Measurements from ENCODE around the gene RAI2. TPM values are rescaled to one million over a fixed set of nuclear protein-coding genes. Genes with fewer than 3 reads are reported as not detected.

Gene RAI2
- polyA plus RNA-seq, 4 donors: 6.5 to 11.2 (median 9.0) TPM; not detected in 1

DNA sequence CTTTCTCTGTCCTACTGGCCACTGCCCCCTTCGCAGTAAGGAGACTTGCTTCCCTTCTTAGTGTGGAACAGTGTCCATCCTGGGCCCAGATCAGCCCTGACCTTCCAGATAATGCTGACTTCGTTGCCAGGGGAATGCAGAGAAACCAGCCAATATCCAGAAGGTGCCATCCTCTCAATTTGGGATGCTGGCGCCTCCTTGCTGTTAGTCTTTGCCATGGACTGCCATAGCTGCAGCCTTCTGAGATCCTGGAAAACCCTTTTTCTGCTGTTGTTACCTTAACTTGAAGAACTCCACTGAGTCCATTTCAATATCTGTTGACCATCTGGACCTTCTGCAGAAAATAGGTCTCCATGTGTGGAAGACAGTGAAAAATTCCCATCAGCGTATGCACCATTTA, 21.8 kb downstream of the RAI2 start:
- Histone ChIP-seq H3K9me3 (ENCODE audit: control insufficient read depth in 2 of 2, insufficient read depth in 1 of 2, low read depth in 1 of 2, low read length in 1 of 2) (no peaks in the 10 kb centered on the region), H3K4me3 (ENCODE audit: low read depth in 1 of 3, low read length in 3 of 3) (no peak overlapping the region), H3K36me3 (ENCODE audit: control insufficient read depth in 3 of 3, insufficient read depth in 2 of 3, low read depth in 1 of 3, low read length in 3 of 3) (no peaks in the 10 kb centered on the region), H3K4me1 (ENCODE audit: control insufficient read depth in 3 of 3, insufficient read depth in 2 of 3, low read depth in 1 of 3, low read length in 2 of 3) (peaks cover 0 to 3% (median 0%) of the 10 kb centered on the region in 3 donors), H3K27me3 (ENCODE audit: control insufficient read depth in 3 of 3, insufficient read depth in 3 of 3, low read length in 3 of 3) (peaks cover 0 to 4% (median 0%) of the 10 kb centered on the region in 3 donors), H3K27ac (ENCODE audit: low read depth in 1 of 3, low read length in 2 of 3) (no peak overlapping the region)
- WGBS, 3 donors: 63 to 79% (median 74%) methylated on average over 4 of the region's 4 CpGs
- FAIRE-seq (no peak), DNase-seq (no peak)

DNA sequence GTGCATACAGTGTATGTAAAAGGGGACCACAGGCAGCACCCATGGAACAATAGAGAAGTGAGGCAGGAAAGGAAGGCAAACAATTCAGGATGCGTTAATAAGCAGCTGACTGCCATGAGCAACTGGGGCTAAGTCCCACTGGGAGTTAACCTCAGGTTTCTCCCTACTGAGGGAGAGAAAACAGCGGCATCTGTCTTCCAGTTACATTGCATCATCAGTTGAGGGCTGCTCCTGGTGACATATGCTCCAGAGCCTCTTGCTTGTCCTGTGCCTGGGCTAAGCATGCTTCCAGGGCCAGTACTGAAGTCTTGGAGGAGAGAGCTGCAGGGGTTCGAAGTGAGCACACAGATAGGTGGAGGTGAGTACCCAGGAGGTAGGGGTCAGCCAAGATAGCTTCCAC, 24.3 kb downstream of the RAI2 start:
- Histone ChIP-seq H3K36me3 (ENCODE audit: control insufficient read depth in 3 of 3, insufficient read depth in 2 of 3, low read depth in 1 of 3, low read length in 3 of 3) (no peaks in the 10 kb centered on the region), H3K4me1 (ENCODE audit: control insufficient read depth in 3 of 3, insufficient read depth in 2 of 3, low read depth in 1 of 3, low read length in 2 of 3) (peaks cover 0 to 3% (median 0%) of the 10 kb centered on the region in 3 donors), H3K27ac (ENCODE audit: low read depth in 1 of 3, low read length in 2 of 3) (no peak overlapping the region), H3K27me3 (ENCODE audit: control insufficient read depth in 3 of 3, insufficient read depth in 3 of 3, low read length in 3 of 3) (peaks cover 0 to 4% (median 0%) of the 10 kb centered on the region in 3 donors), H3K4me3 (ENCODE audit: low read depth in 1 of 3, low read length in 3 of 3) (no peak overlapping the region), H3K9me3 (ENCODE audit: control insufficient read depth in 2 of 2, insufficient read depth in 1 of 2, low read depth in 1 of 2, low read length in 1 of 2) (no peaks in the 10 kb centered on the region)
- no peak for FAIRE-seq
- 66 to 79% (median 67%) methylated on average over 3 of the region's 3 CpGs for WGBS, 3 donors
- DNase-seq: no peak

DNA sequence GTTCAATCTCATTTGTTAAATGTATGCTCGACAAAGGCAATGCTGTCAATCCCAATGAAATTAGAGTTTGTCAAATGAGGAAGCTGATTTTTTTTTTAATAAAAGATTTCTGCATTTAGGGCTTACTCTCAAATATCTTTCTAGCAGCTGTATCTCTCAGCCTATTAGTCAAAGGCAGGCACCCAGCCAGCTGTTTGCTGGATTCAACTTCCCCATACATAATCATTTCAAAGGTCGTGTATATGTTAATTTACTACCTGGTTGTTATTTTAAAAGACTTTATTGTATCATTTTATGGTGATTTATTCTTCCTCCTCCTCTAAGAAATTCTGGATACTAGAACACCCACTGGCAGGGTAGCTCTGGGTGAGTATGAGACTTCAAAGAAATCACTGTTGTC, 27.1 kb downstream of the RAI2 start:
- DNase-seq: peak in 1 of 2 donors; percentile 46
- no peak for FAIRE-seq
- no peaks in the 10 kb centered on the region for H3K36me3 ChIP-seq (ENCODE audit: control insufficient read depth in 3 of 3, insufficient read depth in 2 of 3, low read depth in 1 of 3, low read length in 3 of 3)
- H3K4me3 ChIP-seq (ENCODE audit: low read depth in 1 of 3, low read length in 3 of 3): no peak overlapping the region
- H3K27me3 ChIP-seq (ENCODE audit: control insufficient read depth in 3 of 3, insufficient read depth in 3 of 3, low read length in 3 of 3): peaks cover 0 to under 1% (median 0%) of the 10 kb centered on the region in 3 donors
- no peak overlapping the region for H3K27ac ChIP-seq (ENCODE audit: low read depth in 1 of 3, low read length in 2 of 3)
- peaks cover 0 to 5% (median 0%) of the 10 kb centered on the region in 3 donors for H3K4me1 ChIP-seq (ENCODE audit: control insufficient read depth in 3 of 3, insufficient read depth in 2 of 3, low read depth in 1 of 3, low read length in 2 of 3)
- 13 to 31% (median 23%) methylated on average over 2 of the region's 2 CpGs for WGBS, 3 donors
- no peaks in the 10 kb centered on the region for H3K9me3 ChIP-seq (ENCODE audit: control insufficient read depth in 2 of 2, insufficient read depth in 1 of 2, low read depth in 1 of 2, low read length in 1 of 2)

DNA sequence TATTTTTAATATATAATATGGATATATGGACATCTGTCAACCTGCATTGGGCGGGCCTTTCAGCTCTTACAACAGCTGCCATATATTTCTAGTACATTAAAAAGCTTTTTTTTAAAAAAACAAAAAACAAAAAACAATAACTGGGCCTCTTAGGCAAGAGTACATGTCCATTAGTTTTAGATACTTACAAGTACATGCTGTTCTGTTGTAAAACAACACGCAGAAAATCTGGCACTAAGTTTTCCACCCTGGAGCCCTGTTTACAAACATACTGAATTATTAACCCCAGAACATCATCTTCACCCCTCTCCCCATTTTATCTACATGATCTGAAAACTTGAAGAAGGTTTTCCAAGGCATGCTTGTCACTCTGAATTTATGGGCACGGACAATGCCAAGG, 29.8 kb downstream of the RAI2 start:
- Histone ChIP-seq H3K9me3 (ENCODE audit: control insufficient read depth in 2 of 2, insufficient read depth in 1 of 2, low read depth in 1 of 2, low read length in 1 of 2) (peaks cover 0 to 4% of the 10 kb centered on the region in 2 donors), H3K27me3 (ENCODE audit: control insufficient read depth in 3 of 3, insufficient read depth in 3 of 3, low read length in 3 of 3) (no peaks in the 10 kb centered on the region), H3K36me3 (ENCODE audit: control insufficient read depth in 3 of 3, insufficient read depth in 2 of 3, low read depth in 1 of 3, low read length in 3 of 3) (no peaks in the 10 kb centered on the region), H3K4me1 (ENCODE audit: control insufficient read depth in 3 of 3, insufficient read depth in 2 of 3, low read depth in 1 of 3, low read length in 2 of 3) (peaks cover 0 to 5% (median 0%) of the 10 kb centered on the region in 3 donors), H3K27ac (ENCODE audit: low read depth in 1 of 3, low read length in 2 of 3) (no peak overlapping the region), H3K4me3 (ENCODE audit: low read depth in 1 of 3, low read length in 3 of 3) (no peak overlapping the region)
- FAIRE-seq (no peak), DNase-seq (no peak)
- WGBS, 3 donors: 56 to 75% (median 74%) methylated on average over 3 of the region's 3 CpGs

DNA sequence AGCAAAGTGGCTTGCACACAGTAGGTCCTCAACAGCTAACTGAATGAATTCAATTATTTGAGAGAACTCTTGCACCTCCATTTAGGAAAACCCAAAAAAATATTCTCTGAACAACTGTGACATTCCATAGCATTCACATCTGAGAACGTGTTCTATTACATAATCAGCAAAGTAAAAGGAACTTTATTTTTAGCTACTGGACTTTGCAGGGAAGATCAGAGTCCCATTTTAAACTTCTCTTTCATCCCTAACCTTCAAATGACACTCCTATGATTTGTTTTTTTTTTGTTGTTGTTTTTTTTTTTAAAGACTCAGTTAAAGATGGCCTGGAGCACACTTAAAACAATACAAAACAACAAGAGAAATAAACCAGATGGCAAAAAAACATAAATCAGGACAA, 30.9 kb downstream of the RAI2 start:
- Histone ChIP-seq H3K27me3 (ENCODE audit: control insufficient read depth in 3 of 3, insufficient read depth in 3 of 3, low read length in 3 of 3) (no peaks in the 10 kb centered on the region), H3K4me3 (ENCODE audit: low read depth in 1 of 3, low read length in 3 of 3) (no peak overlapping the region), H3K9me3 (ENCODE audit: control insufficient read depth in 2 of 2, insufficient read depth in 1 of 2, low read depth in 1 of 2, low read length in 1 of 2) (peaks cover 0 to 4% of the 10 kb centered on the region in 2 donors), H3K36me3 (ENCODE audit: control insufficient read depth in 3 of 3, insufficient read depth in 2 of 3, low read depth in 1 of 3, low read length in 3 of 3) (no peaks in the 10 kb centered on the region), H3K27ac (ENCODE audit: low read depth in 1 of 3, low read length in 2 of 3) (peak overlapping the region in 1 of 3 donors; percentile 62), H3K4me1 (ENCODE audit: control insufficient read depth in 3 of 3, insufficient read depth in 2 of 3, low read depth in 1 of 3, low read length in 2 of 3) (peaks cover 0 to 5% (median 0%) of the 10 kb centered on the region in 3 donors)
- WGBS, 3 donors: 9 to 32% (median 15%) methylated on average over 1 of the region's 1 CpG
- FAIRE-seq (no peak), DNase-seq (no peak)

DNA sequence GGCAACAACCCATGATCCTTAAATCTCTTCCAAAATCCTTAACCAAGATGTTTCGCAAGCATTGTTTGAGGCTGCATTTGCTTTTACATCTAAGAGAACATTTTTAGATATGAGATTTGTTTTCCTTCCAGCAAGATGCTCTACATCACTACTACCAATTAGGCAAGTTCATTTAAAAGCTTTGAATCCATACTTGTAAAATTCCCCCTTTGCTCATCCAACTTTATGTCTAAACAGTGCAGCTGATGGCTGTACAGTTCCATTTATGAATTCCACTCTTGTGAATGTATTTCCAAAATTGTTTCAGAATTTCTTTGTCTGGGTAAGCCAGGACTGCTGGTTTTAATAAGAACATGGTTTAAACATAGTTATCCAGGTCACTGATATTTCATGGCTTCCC, 31.5 kb downstream of the RAI2 start:
- no peak for FAIRE-seq
- no peak for DNase-seq
- no peak overlapping the region for H3K27ac ChIP-seq (ENCODE audit: low read depth in 1 of 3, low read length in 2 of 3)
- H3K9me3 ChIP-seq (ENCODE audit: control insufficient read depth in 2 of 2, insufficient read depth in 1 of 2, low read depth in 1 of 2, low read length in 1 of 2): peaks cover 0 to 4% of the 10 kb centered on the region in 2 donors
- H3K4me3 ChIP-seq (ENCODE audit: low read depth in 1 of 3, low read length in 3 of 3): no peak overlapping the region
- H3K4me1 ChIP-seq (ENCODE audit: control insufficient read depth in 3 of 3, insufficient read depth in 2 of 3, low read depth in 1 of 3, low read length in 2 of 3): peaks cover 0 to 3% (median 0%) of the 10 kb centered on the region in 3 donors
- H3K27me3 ChIP-seq (ENCODE audit: control insufficient read depth in 3 of 3, insufficient read depth in 3 of 3, low read length in 3 of 3): no peaks in the 10 kb centered on the region
- WGBS, 3 donors: 80 to 95% (median 93%) methylated on average over 1 of the region's 1 CpG
- H3K36me3 ChIP-seq (ENCODE audit: control insufficient read depth in 3 of 3, insufficient read depth in 2 of 3, low read depth in 1 of 3, low read length in 3 of 3): no peaks in the 10 kb centered on the region

DNA sequence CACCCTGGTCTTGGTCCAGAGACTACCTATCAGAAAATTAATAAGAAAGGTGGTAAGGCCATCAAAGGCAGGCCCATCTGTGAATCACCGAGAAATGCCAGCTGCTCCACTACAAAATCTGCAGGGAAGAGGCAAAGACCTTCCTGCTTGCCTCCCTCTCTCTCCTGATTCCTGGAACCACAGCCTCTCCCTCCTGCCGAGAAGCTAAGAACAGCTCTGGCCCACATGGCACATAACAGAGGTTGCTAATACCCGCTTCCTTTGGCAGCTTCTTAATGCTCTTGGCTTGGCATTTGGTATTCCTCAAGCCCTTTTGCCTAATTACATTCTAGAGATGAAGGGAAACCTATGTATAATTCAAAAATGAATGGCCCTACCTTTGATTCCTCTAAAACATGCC, 32.9 kb downstream of the RAI2 start:
- H3K36me3 ChIP-seq (ENCODE audit: control insufficient read depth in 3 of 3, insufficient read depth in 2 of 3, low read depth in 1 of 3, low read length in 3 of 3): no peaks in the 10 kb centered on the region
- DNase-seq: no peak

DNA sequence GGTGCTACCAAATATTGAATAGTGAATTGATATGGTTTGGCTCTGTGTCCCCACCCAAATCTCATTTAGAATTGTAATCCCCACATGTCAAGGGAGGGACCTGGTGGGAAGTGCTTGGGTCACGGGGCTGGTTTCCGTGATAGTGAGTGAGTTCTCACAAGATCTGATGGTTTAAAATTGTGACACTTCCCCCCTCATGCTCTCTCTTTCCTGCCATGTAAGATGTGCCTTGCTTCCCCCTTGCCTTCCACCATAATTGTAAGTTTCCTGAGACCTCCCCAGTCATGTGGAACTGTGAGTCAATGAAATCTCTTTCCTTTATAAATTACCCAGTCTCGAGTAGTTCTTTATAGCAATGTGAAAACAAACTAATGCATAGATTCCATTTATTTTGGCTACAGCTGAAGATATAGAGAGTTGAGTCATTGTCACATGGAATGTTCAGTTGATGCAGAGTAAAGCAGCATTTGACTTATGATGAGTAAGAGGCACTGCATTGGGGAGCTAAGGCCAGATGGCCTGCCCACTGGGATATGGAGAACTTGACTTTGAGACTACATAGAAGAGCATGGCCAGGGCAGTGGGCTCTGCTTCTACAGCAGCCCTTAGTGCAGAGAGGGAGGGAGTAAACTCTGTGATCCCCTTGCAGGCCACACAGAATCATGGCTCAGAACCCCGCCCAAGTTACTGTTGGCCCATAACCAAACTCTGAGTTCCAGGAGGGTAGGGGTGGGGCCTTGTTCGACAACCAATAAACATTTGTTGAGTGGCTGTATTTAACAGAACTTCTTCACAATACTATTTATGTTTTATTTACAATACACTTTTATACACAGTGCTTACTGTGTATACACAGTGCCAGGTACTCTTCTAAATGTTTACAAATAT, 34.2 kb downstream of the RAI2 start:
- Histone ChIP-seq H3K9me3 (ENCODE audit: control insufficient read depth in 2 of 2, insufficient read depth in 1 of 2, low read depth in 1 of 2, low read length in 1 of 2) (peaks cover 0 to 4% of the 10 kb centered on the region in 2 donors), H3K4me1 (ENCODE audit: control insufficient read depth in 3 of 3, insufficient read depth in 2 of 3, low read depth in 1 of 3, low read length in 2 of 3) (peaks cover 0 to 3% (median 0%) of the 10 kb centered on the region in 3 donors), H3K27ac (ENCODE audit: low read depth in 1 of 3, low read length in 2 of 3) (no peak overlapping the region), H3K4me3 (ENCODE audit: low read depth in 1 of 3, low read length in 3 of 3) (no peak overlapping the region), H3K36me3 (ENCODE audit: control insufficient read depth in 3 of 3, insufficient read depth in 2 of 3, low read depth in 1 of 3, low read length in 3 of 3) (no peaks in the 10 kb centered on the region), H3K27me3 (ENCODE audit: control insufficient read depth in 3 of 3, insufficient read depth in 3 of 3, low read length in 3 of 3) (no peaks in the 10 kb centered on the region)
- 57 to 68% (median 59%) methylated on average over 5 of the region's 5 CpGs for WGBS, 3 donors
- FAIRE-seq (no peak), DNase-seq (peak in 1 of 2 donors; percentile 2)

More for the DNA sequence above, 32.9 kb downstream of the RAI2 start:
- 90 to 100% (median 93%) methylated on average over 3 of the region's 3 CpGs for WGBS, 3 donors
- peaks cover 0 to 4% of the 10 kb centered on the region in 2 donors for H3K9me3 ChIP-seq (ENCODE audit: control insufficient read depth in 2 of 2, insufficient read depth in 1 of 2, low read depth in 1 of 2, low read length in 1 of 2)
- H3K4me1 ChIP-seq (ENCODE audit: control insufficient read depth in 3 of 3, insufficient read depth in 2 of 3, low read depth in 1 of 3, low read length in 2 of 3): peaks cover 0 to 3% (median 0%) of the 10 kb centered on the region in 3 donors
- FAIRE-seq: no peak
- H3K4me3 ChIP-seq (ENCODE audit: low read depth in 1 of 3, low read length in 3 of 3): no peak overlapping the region
- H3K27me3 ChIP-seq (ENCODE audit: control insufficient read depth in 3 of 3, insufficient read depth in 3 of 3, low read length in 3 of 3): no peaks in the 10 kb centered on the region
- no peak overlapping the region for H3K27ac ChIP-seq (ENCODE audit: low read depth in 1 of 3, low read length in 2 of 3)
